GM12873 (cell line): ENCODE results near the gene SSH2.

Experiments
- CTCF ChIP-seq: IDR thresholded peaks from 2 replicates; pipeline ENCODE4 v1.5.1; 2012; ENCODE audit warnings: low read depth, mild to moderate bottlenecking, moderate library complexity, low read length, control low read depth; ENCODE audit not compliant: insufficient read depth; ENCODE audit errors: missing control alignments

SSH2 gene

GRCh38 chr17:29777663-29778062, 152.4 kb downstream of the SSH2 start:
- no peak for TF ChIP-seq CTCF

- TF ChIP-seq CTCF = no peak
Measured at GRCh38 chr17:29776026-29776425, 154.0 kb downstream of the SSH2 start.

GRCh38 chr17:29772981-29773380, 157.0 kb downstream of the SSH2 start:
- no peak for TF ChIP-seq CTCF

- no peak for TF ChIP-seq CTCF
Measured at GRCh38 chr17:29771546-29771945, 158.5 kb downstream of the SSH2 start.

- no peak for TF ChIP-seq CTCF
Measured at GRCh38 chr17:29769225-29769624, 160.8 kb downstream of the SSH2 start.

- no peak for TF ChIP-seq CTCF
Measured at GRCh38 chr17:29766796-29767327, 163.2 kb downstream of the SSH2 start.

GRCh38 chr17:29764748-29765147, 165.3 kb downstream of the SSH2 start:
- TF ChIP-seq CTCF = no peak
